ENCODE results near the gene DCD.
"Not testable (repeated sequence)": the region's sequence is repeated elsewhere in the genome, so short reads cannot be mapped to it uniquely, and the experiment has no call there.

DCD gene

DNA sequence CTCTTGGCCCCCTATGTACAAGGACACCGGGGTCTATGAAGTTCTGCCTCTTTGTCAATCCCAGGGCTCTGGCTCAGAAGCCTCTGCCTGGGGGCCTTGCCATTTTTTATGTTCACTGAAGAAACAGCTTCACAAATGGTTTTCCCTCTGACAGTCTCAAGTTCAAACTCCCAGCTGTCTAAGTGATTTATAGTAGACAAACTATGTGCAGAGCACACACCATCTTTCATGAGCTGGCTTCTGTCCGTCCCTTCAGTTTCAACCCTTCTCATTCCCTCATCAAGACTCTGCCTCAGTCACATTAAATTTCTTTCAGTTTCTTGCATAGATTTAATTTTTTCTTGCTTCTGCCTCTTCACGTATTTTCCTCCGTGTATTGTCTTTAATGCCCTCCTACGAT lies 2.7 kb upstream of the DCD start:
- DNase-seq, result no peak

DNA sequence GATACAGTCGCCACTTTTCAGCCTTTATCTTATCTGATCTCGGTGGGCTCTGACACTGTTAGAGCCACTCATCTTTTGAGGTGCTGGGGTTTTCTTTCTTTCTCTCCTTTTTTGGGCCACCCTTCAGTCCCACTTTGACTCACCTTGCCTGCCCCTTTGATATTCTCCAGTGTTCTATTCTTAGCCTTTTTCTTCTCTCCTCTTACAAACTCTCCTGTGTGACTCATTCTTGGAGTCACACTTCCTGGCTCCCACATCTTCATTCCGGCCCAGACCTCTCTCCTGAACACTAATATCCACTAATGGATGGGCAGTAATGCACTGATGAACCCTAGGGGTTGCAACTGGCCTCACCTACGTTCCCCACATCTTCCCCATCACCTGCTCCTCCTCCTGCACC lies 2.2 kb upstream of the DCD start:
- no peak for DNase-seq

GRCh38 chr12:54649825-54650224 lies 1.7 kb upstream of the DCD start:
- DNase-seq, result no peak

GRCh38 chr12:54641554-54641953 lies 6.6 kb downstream of the DCD start:
- DNase-seq, result no peak

- DNase-seq, result no peak
Measured at GRCh38 chr12:54641089-54641488, 7.1 kb downstream of the DCD start.

GRCh38 chr12:54639112-54639511 lies 9.1 kb downstream of the DCD start:
- not testable (repeated sequence) for DNase-seq

DNA sequence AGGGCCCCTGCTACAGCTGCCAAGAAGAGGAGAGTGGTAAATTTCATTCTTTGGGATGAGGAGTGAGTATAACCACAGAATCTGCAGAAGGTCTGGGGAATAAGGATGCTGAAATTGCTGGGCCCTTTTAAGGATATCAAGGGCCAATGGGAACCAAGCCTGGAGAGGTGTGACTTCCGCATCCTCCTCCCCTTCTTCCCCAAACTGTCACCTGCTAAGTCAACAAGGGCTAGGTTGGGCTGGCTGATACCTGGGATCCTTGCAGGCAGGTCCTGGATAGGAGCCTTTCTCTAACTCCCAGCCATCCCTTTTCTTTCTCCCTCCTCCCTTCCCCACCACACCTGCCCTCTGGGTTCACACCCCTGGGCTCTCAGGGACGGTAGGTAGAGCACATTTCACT lies 13.4 kb downstream of the DCD start, which contains the start of gene LACRT:
TSS of gene LACRT (minus strand) at position 101 of the 400 bp plus-strand sequence. CDS start at position 47, 54 bp downstream.
- no peak for DNase-seq

DNA sequence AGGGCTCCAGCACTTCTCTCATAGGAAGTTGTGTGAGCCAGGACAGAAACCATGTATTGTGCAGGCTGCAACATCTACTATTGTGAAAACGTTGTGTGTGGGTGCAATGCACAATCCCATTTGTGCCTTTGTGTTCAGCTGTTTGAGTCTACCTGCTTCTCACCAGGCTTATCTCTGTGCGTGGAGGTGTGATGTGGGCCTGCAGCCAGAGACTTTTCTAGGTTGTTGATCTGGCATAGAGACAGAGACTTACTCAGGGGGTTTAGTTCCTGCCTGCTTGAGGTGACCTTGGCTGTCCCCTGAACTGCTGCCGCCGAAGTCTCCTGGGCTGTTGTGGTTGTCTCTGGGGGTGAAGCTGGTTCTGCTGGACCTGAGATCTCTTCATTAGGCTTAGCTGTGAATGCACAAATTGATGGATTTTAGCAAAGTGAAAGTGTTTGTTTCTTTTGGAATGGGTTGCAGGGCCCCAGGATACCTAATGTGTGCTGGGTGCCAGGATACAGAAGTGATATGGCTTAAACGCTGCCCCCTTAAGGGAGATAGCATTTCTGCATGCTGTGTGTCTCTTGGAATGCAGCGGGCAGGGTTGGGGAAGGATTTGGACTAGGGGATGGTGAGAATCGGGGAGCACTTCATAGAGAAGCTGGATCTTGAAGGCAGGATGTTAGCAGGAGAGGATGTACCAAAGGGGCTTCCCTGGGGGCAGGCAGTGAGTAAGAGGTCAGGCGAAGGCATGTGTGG lies 16.0 kb downstream of the DCD start:
- no peak for DNase-seq

DNA sequence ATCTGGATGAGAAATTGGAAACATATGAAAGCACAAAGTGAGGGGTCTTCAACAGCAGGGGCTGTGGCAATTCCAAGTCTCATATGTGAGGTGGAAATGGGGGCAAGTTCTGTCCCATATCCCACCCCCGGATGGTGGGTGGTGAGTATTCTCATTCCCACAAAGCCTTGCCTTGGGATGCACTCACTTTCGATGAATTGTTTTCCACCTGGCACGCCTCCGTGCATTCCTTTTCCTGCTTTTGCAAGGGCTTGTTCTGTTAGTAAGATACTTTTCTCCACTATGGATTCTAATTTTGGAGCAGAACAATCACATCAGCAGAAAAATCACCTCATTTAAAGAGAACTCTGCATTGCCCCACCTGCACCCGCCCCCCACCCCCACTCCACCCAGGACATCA lies 16.6 kb downstream of the DCD start:
- DNase-seq, result no peak

GRCh38 chr12:54629925-54630324 lies 18.2 kb downstream of the DCD start:
- no peak for DNase-seq

- DNase-seq, result no peak
Measured at GRCh38 chr12:54628186-54628846, 19.8 kb downstream of the DCD start.

- no peak for DNase-seq
Measured at GRCh38 chr12:54627304-54627703, 20.9 kb downstream of the DCD start.

- no peak for DNase-seq
Measured at GRCh38 chr12:54625598-54625997, 22.6 kb downstream of the DCD start.

GRCh38 chr12:54624315-54625279 lies 23.6 kb downstream of the DCD start:
- DNase-seq, result no peak

- DNase-seq, result no peak
Measured at GRCh38 chr12:54622463-54623183, 25.5 kb downstream of the DCD start.

DNA sequence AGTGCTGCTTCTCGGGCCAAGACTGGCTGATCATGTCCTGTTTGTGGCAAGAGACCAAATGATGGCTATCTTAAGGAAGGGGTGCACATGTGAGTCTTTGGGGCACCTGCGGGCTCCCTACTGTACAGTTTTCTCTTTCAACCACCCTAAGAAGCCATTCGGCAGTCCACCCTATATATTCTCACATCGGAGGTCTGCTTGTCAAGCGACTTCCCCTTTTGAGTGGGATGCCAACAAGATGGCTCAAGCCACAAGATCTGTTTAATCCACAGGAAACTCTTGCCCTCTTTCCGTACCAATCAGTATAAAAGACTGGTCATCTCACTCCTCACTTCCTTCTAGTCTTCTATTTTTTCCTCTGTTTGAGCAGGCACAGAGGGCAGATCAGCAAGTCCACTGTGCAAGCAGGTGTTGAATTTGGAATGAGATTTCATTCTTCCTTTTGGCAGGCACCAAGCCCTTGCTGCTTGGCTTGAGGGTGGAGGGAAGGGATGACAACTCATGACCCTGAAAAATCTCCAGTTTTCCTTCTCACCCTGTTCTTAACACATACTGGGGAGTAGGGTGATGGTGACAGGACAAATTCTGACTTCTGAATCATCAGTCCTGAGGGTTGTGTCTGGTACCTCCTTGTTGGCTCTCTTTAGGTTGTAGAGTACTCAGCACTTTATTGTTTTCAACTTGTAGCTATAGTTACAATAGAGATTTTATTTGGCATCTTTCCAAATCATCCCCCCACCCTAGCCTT lies 31.1 kb downstream of the DCD start:
- no peak for DNase-seq

DNA sequence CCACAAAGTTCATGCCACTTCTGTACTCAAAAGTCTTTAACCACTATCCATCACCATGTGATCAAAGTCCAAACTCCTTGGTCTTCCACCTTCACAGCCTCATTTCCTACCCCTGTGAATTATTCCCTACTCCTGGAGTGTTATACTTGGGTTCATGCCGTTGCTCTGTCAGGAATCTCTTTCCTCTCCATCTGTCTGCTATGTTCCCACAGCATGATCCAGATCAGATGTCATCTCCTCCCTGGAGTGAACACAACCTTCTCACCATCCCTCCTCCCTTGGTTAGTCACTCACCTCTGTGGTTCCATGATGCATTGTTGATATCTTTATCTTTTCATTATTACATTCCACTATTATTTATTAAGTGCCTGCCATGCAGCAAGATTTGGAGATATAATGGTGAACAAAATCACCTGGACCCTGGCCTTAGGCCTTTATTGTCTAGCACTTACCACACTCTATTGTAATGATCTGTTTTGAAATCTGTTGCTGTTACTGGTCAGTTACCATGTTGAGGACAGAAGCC lies 35.9 kb downstream of the DCD start:
- DNase-seq, result no peak

DNA sequence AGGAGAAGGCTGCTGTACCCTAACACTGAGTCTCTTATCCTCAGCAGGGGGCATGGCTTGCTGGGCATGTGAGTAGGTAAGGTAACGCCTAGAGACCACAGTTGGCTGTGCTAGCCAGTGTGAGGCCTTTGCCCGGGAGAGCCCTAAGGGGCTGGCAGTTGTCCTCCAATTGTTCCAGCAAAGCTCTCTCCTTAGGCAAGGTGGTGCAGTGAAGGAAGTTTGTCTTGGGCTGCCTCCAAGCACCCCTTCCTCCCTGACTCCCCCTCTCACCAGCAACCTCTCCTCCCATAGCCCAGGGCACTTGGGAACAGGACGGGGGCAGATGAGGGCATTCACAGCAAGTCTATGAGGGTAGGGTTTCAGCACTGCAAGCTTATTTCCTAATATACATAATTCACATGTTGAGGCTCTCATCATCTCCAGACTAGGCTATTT lies 36.4 kb downstream of the DCD start:
- no peak for DNase-seq

GRCh38 chr12:54608769-54609168 lies 39.4 kb downstream of the DCD start:
- no peak for DNase-seq

DNA sequence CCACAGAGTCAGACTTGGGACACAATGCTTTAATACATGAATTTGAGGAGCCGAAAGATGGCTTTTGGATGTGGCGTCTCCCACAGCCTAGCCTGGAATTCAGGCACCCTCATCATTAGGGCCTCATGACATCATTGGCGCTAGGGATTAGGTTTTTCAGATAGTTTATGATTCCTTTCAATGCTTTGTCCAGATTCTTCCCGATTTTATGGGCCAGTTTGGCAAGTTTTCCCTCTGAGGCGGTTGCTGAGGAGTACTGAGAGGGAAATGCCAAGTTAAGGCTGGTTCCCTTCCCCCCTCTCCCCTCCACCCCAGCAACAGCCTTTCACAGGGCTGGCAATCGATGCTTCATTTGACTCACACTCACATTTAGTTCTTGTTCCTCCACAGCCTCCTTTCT lies 40.0 kb downstream of the DCD start:
- no peak for DNase-seq

DNA sequence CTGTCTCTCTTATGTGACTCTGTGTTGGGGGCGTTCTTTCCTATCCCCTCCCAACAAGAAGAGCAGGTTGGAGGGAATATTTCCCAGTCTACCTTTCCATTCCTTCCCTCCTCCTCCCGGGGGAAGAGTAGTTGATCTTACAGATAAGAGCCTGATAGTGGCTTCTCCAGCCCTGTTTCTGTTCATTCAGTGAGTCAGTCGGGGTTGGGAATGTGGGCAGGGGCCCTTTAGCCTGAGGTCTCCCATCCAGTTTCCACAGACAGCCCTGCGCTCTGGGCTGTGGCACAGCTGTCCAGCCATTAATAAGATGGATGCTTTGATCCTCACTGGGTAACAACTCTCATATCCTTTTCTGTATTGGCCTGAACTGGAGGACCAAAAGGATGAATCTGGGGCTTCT lies 41.6 kb downstream of the DCD start:
- DNase-seq, result no peak

Data from DMS153 (cell line).